Brain microvascular endothelial cell (primary cell): ENCODE results near the gene SLC19A1.

Experiments
- DNase-seq: peaks from one replicate; pipeline ENCODE4 v3.0.0-alpha.2; 2020
- H3K27ac ChIP-seq: fragments of 250-450 bp; sonication (Bioruptor Pico); 2 replicates; pipeline ENCODE4 v1.5.1; 2020; ENCODE audit warnings: mild to moderate bottlenecking, moderate library complexity
- H3K27me3 ChIP-seq: fragments of 250-450 bp; sonication (Bioruptor Pico); replicated peaks from 2 replicates; pipeline ENCODE4 v1.5.1; 2020; ENCODE audit warnings: mild to moderate bottlenecking
- H3K36me3 ChIP-seq: fragments of 250-450 bp; sonication (Bioruptor Pico); replicated peaks from 2 replicates; pipeline ENCODE4 v1.5.1; 2020; ENCODE audit warnings: mild to moderate bottlenecking
- H3K4me3 ChIP-seq: 2 replicates; pipeline ENCODE4 v1.5.1; 2011; ENCODE audit warnings: low read depth, mild to moderate bottlenecking, control low read depth, low read length, moderate library complexity
- in situ Hi-C: cut with HindIII; loops from 2 replicates; pipeline ENCODE4 v1.10.0; 2017; ENCODE audit warnings: low sequenced_read_pairs, low pct_ligation_motif_present
- TF ChIP-seq, protein P1 (sequence below): IDR thresholded peaks from 2 replicates; pipeline ENCODE4 v1.5.1; 2011; ENCODE audit warnings: low read depth, mild to moderate bottlenecking, moderate library complexity, low read length, control low read depth, inconsistent platforms; ENCODE audit errors: missing control alignments

SLC19A1 gene

DNA sequence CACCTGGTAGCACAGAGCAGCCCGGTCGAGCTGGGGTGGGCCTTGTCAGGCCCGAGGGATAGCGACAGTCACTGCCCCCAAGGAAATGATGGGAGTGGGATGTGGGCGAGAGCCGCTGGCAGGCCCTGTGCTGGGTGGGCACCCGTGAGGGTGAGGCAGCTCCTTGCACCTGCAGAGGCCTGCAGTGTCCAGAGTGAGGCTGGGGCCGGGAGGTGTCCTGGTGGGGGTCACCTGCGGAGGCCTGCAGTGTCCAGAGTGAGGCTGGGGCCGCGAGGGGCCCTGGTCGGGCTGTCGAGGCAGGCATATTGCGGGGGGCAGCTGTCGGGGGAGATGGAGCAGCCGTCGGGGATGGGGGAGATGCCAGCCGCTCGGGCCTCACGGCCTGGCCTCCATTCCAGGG is 49.5 kb downstream of the SLC19A1 start:
- TF ChIP-seq, protein P1, sequence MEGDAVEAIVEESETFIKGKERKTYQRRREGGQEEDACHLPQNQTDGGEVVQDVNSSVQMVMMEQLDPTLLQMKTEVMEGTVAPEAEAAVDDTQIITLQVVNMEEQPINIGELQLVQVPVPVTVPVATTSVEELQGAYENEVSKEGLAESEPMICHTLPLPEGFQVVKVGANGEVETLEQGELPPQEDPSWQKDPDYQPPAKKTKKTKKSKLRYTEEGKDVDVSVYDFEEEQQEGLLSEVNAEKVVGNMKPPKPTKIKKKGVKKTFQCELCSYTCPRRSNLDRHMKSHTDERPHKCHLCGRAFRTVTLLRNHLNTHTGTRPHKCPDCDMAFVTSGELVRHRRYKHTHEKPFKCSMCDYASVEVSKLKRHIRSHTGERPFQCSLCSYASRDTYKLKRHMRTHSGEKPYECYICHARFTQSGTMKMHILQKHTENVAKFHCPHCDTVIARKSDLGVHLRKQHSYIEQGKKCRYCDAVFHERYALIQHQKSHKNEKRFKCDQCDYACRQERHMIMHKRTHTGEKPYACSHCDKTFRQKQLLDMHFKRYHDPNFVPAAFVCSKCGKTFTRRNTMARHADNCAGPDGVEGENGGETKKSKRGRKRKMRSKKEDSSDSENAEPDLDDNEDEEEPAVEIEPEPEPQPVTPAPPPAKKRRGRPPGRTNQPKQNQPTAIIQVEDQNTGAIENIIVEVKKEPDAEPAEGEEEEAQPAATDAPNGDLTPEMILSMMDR = no peak
- no peak overlapping the region for H3K4me3 ChIP-seq
- DNase-seq = no peak
- in situ Hi-C loops = no loop called here
- peaks cover 57% of the 10 kb centered on the region for H3K36me3 ChIP-seq
- H3K27me3 ChIP-seq = no peaks in the 10 kb centered on the region
- no peak overlapping the region for H3K27ac ChIP-seq

GRCh38 chr21:45491623-45492022 is 50.6 kb downstream of the SLC19A1 start:
- no peak overlapping the region for H3K4me3 ChIP-seq
- in situ Hi-C loops = no loop called here
- no peak overlapping the region for H3K27ac ChIP-seq
- H3K27me3 ChIP-seq = no peaks in the 10 kb centered on the region
- DNase-seq = no peak
- H3K36me3 ChIP-seq = peaks cover 59% of the 10 kb centered on the region
- TF ChIP-seq, protein P1 = no peak

- TF ChIP-seq, protein P1 = no peak
- Histone ChIP-seq H3K27ac (no peak overlapping the region), H3K36me3 (peaks cover 55% of the 10 kb centered on the region), H3K27me3 (no peaks in the 10 kb centered on the region), H3K4me3 (no peak overlapping the region)
- DNase-seq = no peak
- in situ Hi-C loops = no loop called here
Observed at GRCh38 chr21:45491056-45491455, 51.2 kb downstream of the SLC19A1 start.

DNA sequence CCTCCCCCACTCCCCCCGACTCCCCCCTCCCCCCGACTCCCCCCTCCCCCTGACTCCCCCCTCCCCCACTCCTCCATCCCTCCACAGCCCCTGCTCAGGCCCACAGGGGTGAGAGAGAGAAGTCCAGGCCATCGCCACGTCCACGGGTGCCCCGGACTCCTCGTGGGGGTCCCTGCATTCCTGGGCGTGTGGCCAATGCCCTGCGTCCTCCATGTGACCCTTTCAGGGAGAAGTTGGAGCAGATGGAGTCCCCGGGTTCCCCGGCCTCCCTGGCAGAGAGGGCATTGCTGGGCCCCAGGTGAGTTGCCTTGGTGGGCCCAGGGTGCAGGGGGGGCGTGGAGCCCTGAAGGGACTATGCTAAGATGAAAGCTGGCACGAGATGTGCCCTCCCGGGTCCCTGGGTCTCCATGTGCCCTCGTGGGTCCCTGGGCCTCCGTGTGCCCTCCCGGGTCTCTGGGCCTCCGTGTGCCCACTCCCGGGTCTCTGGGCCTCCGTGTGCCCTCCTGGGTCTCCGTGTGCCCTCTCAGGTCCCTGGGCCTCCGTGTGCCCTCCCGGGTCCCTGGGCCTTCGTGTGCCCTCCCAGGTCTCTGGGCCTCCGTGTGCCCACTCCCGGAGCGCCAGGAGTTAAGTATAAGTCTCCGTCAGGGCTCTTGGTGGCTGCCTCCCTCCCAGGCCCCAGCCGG is 52.0 kb downstream of the SLC19A1 start:
- TF ChIP-seq, protein P1 = no peak
- DNase-seq = no peak
- Histone ChIP-seq H3K27ac (no peak overlapping the region), H3K36me3 (peaks cover 46% of the 10 kb centered on the region), H3K27me3 (no peaks in the 10 kb centered on the region), H3K4me3 (no peak overlapping the region)
- in situ Hi-C loops = no loop called here

DNA sequence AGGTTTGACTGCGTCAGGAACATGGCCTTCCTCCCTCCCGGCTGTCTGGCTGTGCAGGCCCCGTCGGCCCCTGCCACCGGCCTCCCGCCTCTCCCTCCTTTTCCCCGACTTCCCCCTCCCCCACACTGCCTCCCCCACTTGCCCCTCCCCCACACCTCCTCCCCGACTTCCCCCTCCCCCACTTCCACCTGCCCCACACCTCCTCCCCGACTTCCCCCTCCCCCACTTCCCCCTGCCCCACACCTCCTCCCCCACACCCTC is 52.6 kb downstream of the SLC19A1 start:
- H3K27ac ChIP-seq = no peak overlapping the region
- DNase-seq = no peak
- H3K4me3 ChIP-seq = no peak overlapping the region
- in situ Hi-C loops = no loop called here
- H3K27me3 ChIP-seq = no peaks in the 10 kb centered on the region
- H3K36me3 ChIP-seq = peaks cover 45% of the 10 kb centered on the region
- TF ChIP-seq, protein P1 = no peak

DNA sequence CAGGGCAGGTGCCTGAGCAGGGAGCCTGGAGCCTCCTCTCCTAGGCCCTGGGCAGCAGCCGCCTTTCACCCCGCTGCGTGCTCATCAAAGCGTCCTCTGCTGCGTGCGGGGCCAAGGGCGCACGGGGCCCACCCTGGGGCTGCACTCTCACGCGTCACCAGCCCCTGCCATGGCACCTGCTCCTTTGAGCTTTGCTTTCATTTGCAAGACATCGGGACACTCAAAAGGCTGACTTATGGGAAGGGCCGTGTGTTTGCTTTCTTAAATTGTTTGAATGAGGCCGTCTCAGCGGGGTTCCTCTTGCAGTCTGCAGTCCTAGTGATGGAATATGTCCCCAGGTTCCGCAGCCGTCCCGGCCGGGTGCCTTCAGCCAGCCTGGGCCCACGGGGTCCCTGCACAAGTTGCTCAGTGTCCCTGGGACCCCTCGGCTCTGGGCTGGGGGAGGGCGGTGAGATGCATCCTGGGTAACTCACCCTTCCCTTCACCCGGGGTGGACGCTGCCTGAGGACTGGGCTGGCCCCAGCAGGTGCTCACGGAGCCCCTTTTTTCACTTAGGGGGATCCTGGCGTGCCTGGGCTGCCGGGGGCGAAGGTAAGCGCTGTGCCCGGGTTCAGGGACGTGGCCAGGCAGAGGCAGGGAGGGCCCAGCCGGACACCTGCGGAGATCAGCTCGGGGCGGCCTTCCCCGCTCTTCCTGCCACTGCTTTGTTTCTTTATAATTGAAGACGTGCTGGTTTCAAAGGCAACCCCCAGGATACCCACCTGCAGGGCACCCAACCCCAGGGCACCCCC is 53.1 kb downstream of the SLC19A1 start:
- in situ Hi-C loops = no loop called here
- DNase-seq = no peak

More for the DNA sequence above, 53.1 kb downstream of the SLC19A1 start:
- peaks cover 47% of the 10 kb centered on the region for H3K36me3 ChIP-seq
- H3K4me3 ChIP-seq = no peak overlapping the region
- H3K27ac ChIP-seq = no peak overlapping the region
- TF ChIP-seq, protein P1 = no peak
- no peaks in the 10 kb centered on the region for H3K27me3 ChIP-seq
